Liver (tissue), 9 donors: ENCODE results near the gene ERC2. TPM values are rescaled to one million over a fixed set of nuclear protein-coding genes. Genes with fewer than 3 reads are reported as not detected.

Source experiments
- DNase-seq: peaks from one replicate; pipeline ENCODE4 v3.0.0-alpha.2; 2017; ENCODE audit warnings: low spot score
- H3K27ac ChIP-seq, 2 donors: one replicate each; pipeline ENCODE4 v1.7.0; 2013; ENCODE audit warnings: inconsistent platforms in 2 of 2, low read length in 2 of 2, control low read depth in 1 of 2, low read depth in 1 of 2, mild to moderate bottlenecking in 1 of 2
- H3K27me3 ChIP-seq, 4 donors: one replicate each; pipeline versions ENCODE4 v1.6.1 to v1.7.0; 2013; ENCODE audit warnings: low read length in 3 of 4, inconsistent platforms in 1 of 4, mild to moderate bottlenecking in 1 of 4, moderate library complexity in 1 of 4; ENCODE audit not compliant: control insufficient read depth in 4 of 4, insufficient read depth in 4 of 4
- H3K36me3 ChIP-seq, 4 donors: one replicate each; pipeline versions ENCODE4 v1.6.1 to v1.7.0; 2013; ENCODE audit warnings: low read length in 3 of 4, mild to moderate bottlenecking in 3 of 4, low read depth in 1 of 4, moderate library complexity in 1 of 4; ENCODE audit not compliant: control insufficient read depth in 4 of 4, insufficient read depth in 3 of 4
- H3K4me1 ChIP-seq, 4 donors: one replicate each; pipeline versions ENCODE4 v1.6.1 to v1.7.0; 2013; ENCODE audit warnings: low read length in 3 of 4, mild to moderate bottlenecking in 3 of 4, moderate library complexity in 1 of 4; ENCODE audit not compliant: control insufficient read depth in 4 of 4, insufficient read depth in 4 of 4
- H3K4me3 ChIP-seq, 3 donors: one replicate each; pipeline versions ENCODE4 v1.6.1 to v1.7.0; 2013; ENCODE audit warnings: low read length in 3 of 3, control low read depth in 1 of 3, low read depth in 1 of 3, mild to moderate bottlenecking in 1 of 3
- H3K9ac ChIP-seq, 2 donors: one replicate each; pipeline ENCODE4 v1.7.0; 2013; ENCODE audit warnings: low read length in 2 of 2, mild to moderate bottlenecking in 2 of 2, moderate library complexity in 2 of 2, control low read depth in 1 of 2, low read depth in 1 of 2
- H3K9me3 ChIP-seq, 4 donors: one replicate each; pipeline versions ENCODE4 v1.6.1 to v1.7.0; 2013; ENCODE audit warnings: low read length in 3 of 4; ENCODE audit not compliant: control insufficient read depth in 4 of 4
- EGR1 ChIP-seq, 2 donors: IDR thresholded peaks; 2 replicates each; pipeline ENCODE4 v1.6.1; 2016 to 2018; ENCODE audit warnings: antibody characterized with exemption in 2 of 2, low read depth in 2 of 2
- FOXA1 ChIP-seq: IDR thresholded peaks from 2 replicates; pipeline ENCODE4 v1.6.1; 2016; ENCODE audit warnings: antibody characterized with exemption
- FOXA2 ChIP-seq: IDR thresholded peaks from 2 replicates; pipeline ENCODE4 v1.6.1; 2016; ENCODE audit warnings: antibody characterized with exemption
- GABPA ChIP-seq, 2 donors: IDR thresholded peaks in 1 of 2; conservative IDR thresholded peaks in 1 of 2; 2 replicates each; pipeline ENCODE4 v1.6.1; 2016; ENCODE audit warnings: antibody characterized with exemption in 2 of 2, mild to moderate bottlenecking in 1 of 2, moderate library complexity in 1 of 2
- HNF4A ChIP-seq, 2 donors: conservative IDR thresholded peaks; 2 replicates each; pipeline ENCODE4 v1.6.1; 2016; ENCODE audit warnings: antibody characterized with exemption in 2 of 2, mild to moderate bottlenecking in 2 of 2
- HNF4G ChIP-seq: IDR thresholded peaks from 2 replicates; pipeline ENCODE4 v1.6.1; 2016; ENCODE audit warnings: antibody characterized with exemption
- JUND ChIP-seq, 2 donors: IDR thresholded peaks; 2 replicates each; pipeline ENCODE4 v1.6.1; 2016; ENCODE audit warnings: antibody characterized with exemption in 2 of 2
- NR2F2 ChIP-seq: IDR thresholded peaks from 2 replicates; pipeline ENCODE4 v1.6.1; 2016; ENCODE audit warnings: antibody characterized with exemption
- RAD21 ChIP-seq, 2 donors: IDR thresholded peaks; 2 replicates each; pipeline ENCODE4 v1.6.1; 2016; ENCODE audit warnings: antibody characterized with exemption in 2 of 2, mild to moderate bottlenecking in 2 of 2
- REST ChIP-seq: IDR thresholded peaks from 2 replicates; pipeline ENCODE4 v1.6.1; 2016; ENCODE audit warnings: antibody characterized with exemption, mild to moderate bottlenecking
- RXRA ChIP-seq, 2 donors: IDR thresholded peaks; 2 replicates each; pipeline ENCODE4 v1.6.1; 2017 to 2018; ENCODE audit warnings: antibody characterized with exemption in 2 of 2, mild to moderate bottlenecking in 1 of 2
- SP1 ChIP-seq: IDR thresholded peaks from 2 replicates; pipeline ENCODE4 v1.6.1; 2018; ENCODE audit warnings: antibody characterized with exemption, mild to moderate bottlenecking
- TAF1 ChIP-seq: conservative IDR thresholded peaks from 2 replicates; pipeline ENCODE4 v1.6.1; 2016; ENCODE audit warnings: antibody characterized with exemption, mild to moderate bottlenecking
- YY1 ChIP-seq: IDR thresholded peaks from 2 replicates; pipeline ENCODE4 v1.6.1; 2016; ENCODE audit warnings: antibody characterized with exemption, mild to moderate bottlenecking
- WGBS: extraction: QIAGEN DNeasy Blood & Tissue Kit; methylation state at CpG from one replicate; pipeline ENCODE4 v1.1.7; 2013; 5-methylcytosine and 5-hydroxymethylcytosine counted together
- polyA plus RNA-seq, 2 donors: library from polyadenylated mRNA; stranded (reverse) in 1 of 2; unstranded in 1 of 2; fragments of 200-250 nt in 1 of 2; fragments of >200 nt in 1 of 2; fragmentation: Nextera tagmentation in 1 of 2; extraction: Ambion mirVana in 1 of 2; gene quantifications; one replicate each; pipeline versions ENCODE4 v1.2.1 to v1.2.3, GENCODE V29; 2013 to 2015
- total RNA-seq, 2 donors: library from RNA; depleted of rRNA; stranded (reverse); fragments of >200 nt; gene quantifications; one replicate each; pipeline ENCODE4 v1.2.3, GENCODE V29; 2014
- TF ChIP-seq, protein P1 (sequence below): fragments of 150-350 bp; IDR thresholded peaks from 2 replicates; pipeline ENCODE4 v1.5.1; 2017; ENCODE audit warnings: improper control_type of control experiment, low read depth, low read length; ENCODE audit not compliant: missing input control
- TF ChIP-seq, protein P2 (sequence below): IDR thresholded peaks from 2 replicates; pipeline ENCODE4 v1.6.1; 2016; ENCODE audit warnings: antibody characterized with exemption
- TF ChIP-seq, protein P3 (sequence below): IDR thresholded peaks from 2 replicates; pipeline ENCODE4 v1.6.1; 2016; ENCODE audit warnings: antibody characterized with exemption
- TF ChIP-seq, protein P4 (sequence below): IDR thresholded peaks from 2 replicates; pipeline ENCODE4 v1.6.1; 2016; ENCODE audit warnings: antibody characterized with exemption
- donor health status: healthy.
- donor health status: healthy.
- donor health status: healthy.
- donor health status: healthy.
- donor health status: healthy.

ERC2 gene
- total and polyA plus RNA-seq, 4 donors, result 0.14 to 0.25 TPM; not detected in 2

DNA sequence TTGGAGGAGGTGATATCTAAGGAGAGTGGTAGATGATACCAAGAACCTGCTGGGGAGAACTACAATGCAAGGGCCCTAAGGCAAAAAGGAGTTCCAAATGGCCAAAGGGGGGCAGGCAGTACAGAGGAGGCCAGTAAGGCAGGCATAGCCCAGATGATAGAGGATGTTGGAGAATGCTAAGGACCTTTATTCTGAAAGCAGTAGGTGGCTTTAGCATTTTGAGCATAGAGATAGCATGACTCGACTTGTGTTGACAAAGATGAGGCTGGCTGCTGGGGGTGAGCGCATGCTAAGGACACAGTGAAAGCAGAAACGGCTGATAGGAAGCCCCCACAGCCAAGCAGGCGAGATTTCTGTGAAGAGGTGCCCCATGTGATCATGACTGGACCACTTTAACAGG, 419.3 kb downstream of the ERC2 start:
- Histone ChIP-seq H3K27me3 (peaks cover 0 to 14% (median 0%) of the 10 kb centered on the region in 4 donors), H3K27ac (no peak overlapping the region), H3K36me3 (no peaks in the 10 kb centered on the region), H3K4me1 (no peaks in the 10 kb centered on the region), H3K9ac (no peak overlapping the region), H3K9me3 (no peaks in the 10 kb centered on the region), H3K4me3 (no peak overlapping the region)
- WGBS, result 59% methylated on average over 4 of the region's 4 CpGs
- TF ChIP-seq, protein P1, sequence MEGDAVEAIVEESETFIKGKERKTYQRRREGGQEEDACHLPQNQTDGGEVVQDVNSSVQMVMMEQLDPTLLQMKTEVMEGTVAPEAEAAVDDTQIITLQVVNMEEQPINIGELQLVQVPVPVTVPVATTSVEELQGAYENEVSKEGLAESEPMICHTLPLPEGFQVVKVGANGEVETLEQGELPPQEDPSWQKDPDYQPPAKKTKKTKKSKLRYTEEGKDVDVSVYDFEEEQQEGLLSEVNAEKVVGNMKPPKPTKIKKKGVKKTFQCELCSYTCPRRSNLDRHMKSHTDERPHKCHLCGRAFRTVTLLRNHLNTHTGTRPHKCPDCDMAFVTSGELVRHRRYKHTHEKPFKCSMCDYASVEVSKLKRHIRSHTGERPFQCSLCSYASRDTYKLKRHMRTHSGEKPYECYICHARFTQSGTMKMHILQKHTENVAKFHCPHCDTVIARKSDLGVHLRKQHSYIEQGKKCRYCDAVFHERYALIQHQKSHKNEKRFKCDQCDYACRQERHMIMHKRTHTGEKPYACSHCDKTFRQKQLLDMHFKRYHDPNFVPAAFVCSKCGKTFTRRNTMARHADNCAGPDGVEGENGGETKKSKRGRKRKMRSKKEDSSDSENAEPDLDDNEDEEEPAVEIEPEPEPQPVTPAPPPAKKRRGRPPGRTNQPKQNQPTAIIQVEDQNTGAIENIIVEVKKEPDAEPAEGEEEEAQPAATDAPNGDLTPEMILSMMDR, result no peak
- no peak for DNase-seq

- peaks cover 0 to 14% (median 0%) of the 10 kb centered on the region in 4 donors for H3K27me3 ChIP-seq
- H3K36me3 ChIP-seq, result no peaks in the 10 kb centered on the region
- TF ChIP-seq JUND (IDR thresholded peaks at IDR 0.05) (no peak), RXRA (IDR thresholded peaks at IDR 0.05) (no peak), FOXA2 (no peak), HNF4G (no peak), TAF1 (no peak), HNF4A (conservative IDR thresholded peaks at IDR 0.05) (no peak), YY1 (no peak), EGR1 (IDR thresholded peaks at IDR 0.05; ENCODE audit: low read depth in 2 of 2) (no peak), NR2F2 (no peak), REST (no peak), SP1 (no peak), FOXA1 (no peak), GABPA (IDR thresholded peaks at IDR 0.05 in 1 of 2, conservative IDR thresholded peaks at IDR 0.05 in 1 of 2) (no peak), RAD21 (IDR thresholded peaks at IDR 0.05) (no peak)
- TF ChIP-seq, protein P2, sequence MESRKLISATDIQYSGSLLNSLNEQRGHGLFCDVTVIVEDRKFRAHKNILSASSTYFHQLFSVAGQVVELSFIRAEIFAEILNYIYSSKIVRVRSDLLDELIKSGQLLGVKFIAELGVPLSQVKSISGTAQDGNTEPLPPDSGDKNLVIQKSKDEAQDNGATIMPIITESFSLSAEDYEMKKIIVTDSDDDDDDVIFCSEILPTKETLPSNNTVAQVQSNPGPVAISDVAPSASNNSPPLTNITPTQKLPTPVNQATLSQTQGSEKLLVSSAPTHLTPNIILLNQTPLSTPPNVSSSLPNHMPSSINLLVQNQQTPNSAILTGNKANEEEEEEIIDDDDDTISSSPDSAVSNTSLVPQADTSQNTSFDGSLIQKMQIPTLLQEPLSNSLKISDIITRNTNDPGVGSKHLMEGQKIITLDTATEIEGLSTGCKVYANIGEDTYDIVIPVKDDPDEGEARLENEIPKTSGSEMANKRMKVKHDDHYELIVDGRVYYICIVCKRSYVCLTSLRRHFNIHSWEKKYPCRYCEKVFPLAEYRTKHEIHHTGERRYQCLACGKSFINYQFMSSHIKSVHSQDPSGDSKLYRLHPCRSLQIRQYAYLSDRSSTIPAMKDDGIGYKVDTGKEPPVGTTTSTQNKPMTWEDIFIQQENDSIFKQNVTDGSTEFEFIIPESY, result no peak
- TF ChIP-seq, protein P3, sequence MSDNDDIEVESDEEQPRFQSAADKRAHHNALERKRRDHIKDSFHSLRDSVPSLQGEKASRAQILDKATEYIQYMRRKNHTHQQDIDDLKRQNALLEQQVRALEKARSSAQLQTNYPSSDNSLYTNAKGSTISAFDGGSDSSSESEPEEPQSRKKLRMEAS, result no peak
- TF ChIP-seq, protein P4, sequence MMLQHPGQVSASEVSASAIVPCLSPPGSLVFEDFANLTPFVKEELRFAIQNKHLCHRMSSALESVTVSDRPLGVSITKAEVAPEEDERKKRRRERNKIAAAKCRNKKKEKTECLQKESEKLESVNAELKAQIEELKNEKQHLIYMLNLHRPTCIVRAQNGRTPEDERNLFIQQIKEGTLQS, result no peak
- TF ChIP-seq, protein P1, result no peak
- no peaks in the 10 kb centered on the region for H3K9me3 ChIP-seq
- no peak overlapping the region for H3K9ac ChIP-seq
- H3K27ac ChIP-seq, result no peak overlapping the region
- 92% methylated on average over 1 of the region's 1 CpG for WGBS
- no peak overlapping the region for H3K4me3 ChIP-seq
- DNase-seq, result no peak
- H3K4me1 ChIP-seq, result no peaks in the 10 kb centered on the region
These were observed 419.9 kb downstream of the ERC2 start for GRCh38 chr3:56048331-56048730.
